GM21786 (cell line): Measurements from ENCODE around the gene DENND1A.
A peak's percentile ranks its signal among the peaks of the same experiment; 100 is the strongest.

Experiments used
- ATAC-seq: cut with Tn5 transposase; IDR thresholded peaks from one replicate; pipeline ENCODE4 v1.9.1; 2021; ENCODE audit not compliant: unreplicated experiment

The DENND1A gene

DNA sequence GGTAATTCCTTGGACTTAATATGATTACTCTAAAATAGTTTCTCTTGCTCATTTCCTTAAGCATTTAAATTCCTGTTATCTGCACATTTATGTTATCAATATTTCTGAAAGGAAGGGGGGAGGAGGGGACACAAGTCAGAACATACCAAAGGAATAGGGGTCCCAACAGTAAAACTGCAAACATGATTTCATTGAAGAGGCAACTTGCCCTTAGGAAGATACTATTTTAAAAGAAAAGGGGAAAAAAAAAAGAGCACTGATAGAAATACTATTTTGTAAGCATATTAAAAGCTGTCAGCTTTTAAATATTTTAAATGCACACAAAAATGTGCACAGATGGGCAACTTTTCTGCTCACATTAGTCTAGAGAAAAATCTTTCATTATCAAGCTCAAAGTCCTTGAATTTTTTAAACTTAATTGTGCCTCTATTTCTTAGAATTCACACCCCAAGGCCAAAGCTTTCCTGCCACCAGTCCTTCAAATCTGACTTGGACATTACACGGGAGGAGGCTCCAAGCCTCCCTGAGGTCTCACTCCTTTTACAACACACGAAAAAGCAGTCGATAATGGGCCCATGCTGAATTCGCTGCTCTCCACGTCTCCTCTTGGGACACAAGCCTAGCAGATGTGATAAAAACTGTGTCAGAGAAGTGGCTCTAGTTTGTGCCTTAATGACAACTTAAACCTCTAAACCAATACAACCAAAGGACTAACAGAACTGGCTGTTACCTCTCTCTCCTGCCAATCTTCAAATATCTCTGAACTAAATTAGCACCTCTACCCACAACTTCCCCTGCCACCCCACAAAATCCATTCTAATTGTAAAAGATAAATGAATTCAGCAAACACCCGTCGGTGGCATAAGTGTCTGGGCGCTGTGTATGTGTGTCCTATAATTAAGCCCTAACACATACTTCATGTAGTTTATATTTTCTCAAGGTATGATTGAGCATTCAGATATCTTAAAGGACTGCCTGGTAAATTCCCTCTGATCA, 154.3 kb downstream of the DENND1A start:
- ATAC-seq: no peak

DNA sequence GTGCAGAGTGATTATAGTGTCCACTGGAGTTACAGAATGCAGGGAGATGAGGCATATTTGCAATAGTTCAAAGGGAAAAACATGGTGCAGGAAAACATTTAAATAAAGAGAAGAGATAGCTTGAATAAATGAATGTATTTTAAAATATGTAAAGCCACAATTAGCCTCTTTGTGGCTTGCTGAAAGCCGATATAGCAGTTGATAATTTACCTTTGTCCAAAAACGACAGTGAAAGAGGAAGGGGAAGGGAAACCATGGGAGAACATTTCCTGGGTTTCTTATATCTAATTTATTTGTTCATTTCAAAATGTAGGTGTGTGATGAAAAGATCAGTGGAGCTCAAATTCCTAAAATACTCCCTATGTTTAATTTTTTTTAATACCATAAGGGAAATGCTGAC, 156.1 kb downstream of the DENND1A start:
- ATAC-seq: no peak

GRCh38 chr9:123772967-123773366, 157.0 kb downstream of the DENND1A start:
- no peak for ATAC-seq

GRCh38 chr9:123772374-123772773, 157.6 kb downstream of the DENND1A start:
- no peak for ATAC-seq

DNA sequence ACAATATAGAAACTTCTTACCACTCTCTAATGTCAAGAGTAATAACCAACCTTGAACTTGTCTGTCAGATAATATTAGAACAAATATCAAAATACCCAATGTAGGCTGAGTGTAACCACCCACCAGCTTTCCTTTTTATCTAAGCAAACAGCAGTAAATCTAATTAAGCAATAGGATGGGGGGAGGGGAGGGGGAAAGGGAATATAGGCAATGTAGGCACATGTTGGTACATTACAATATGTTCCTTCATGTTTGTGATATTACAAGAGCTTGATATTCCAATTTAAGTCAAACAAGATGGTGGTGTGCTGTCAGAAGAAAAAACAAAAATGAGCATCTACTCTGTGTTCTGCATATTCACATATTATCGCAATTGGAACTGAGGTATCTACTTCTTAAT, 158.2 kb downstream of the DENND1A start:
- ATAC-seq: no peak

DNA sequence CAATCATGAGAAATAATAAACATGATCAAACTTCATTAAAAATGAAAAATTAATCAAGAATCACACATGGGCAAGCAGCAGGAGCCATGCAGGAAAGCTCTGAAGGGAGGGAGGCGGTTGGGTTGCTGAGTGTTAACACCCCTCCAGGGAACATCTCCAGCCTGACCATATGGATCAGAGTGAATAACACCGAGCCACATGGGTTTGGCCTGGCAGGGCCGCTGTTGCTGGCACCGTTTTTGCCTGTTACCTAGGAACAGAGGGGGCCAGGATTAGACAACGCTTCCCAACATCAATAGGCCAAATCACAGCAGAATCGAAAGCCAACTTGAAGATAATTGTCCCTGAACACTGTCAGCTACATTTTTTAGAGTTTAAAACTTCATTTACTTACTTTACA, 160.2 kb downstream of the DENND1A start:
- ATAC-seq: no peak

DNA sequence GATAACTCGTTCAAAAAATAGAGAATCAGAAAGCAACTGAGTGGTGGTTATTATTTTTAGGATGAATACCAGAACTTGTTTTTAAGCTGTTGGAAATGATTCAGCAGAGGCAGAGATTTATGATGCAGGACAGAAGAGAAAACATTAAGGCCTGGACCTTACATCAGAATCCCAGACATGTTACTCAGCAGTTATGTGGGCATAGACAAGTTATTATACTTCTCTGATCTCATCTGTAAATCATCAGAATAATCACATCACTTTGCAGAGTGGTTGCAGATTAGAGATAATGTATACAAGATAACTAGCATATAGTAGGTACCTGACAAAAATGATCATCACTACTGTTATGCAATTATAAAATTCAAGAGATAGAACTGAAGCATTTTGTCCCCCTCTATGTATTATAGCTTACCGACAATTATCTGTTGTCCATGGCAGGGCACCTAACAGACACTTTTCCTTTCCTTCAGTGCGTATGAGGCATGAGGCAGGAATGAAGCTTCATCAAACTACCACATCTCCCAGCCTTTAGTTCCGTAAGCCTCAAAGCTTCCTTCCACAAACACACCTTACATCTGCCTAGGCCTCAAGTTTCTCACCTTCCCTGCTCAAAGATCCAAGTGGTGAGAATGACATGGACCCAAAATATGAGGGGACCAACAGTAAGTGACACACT, 165.9 kb downstream of the DENND1A start:
- no peak for ATAC-seq

GRCh38 chr9:123761905-123762605, 167.9 kb downstream of the DENND1A start:
- no peak for ATAC-seq

- no peak for ATAC-seq
Measured at GRCh38 chr9:123757960-123758359, 172.0 kb downstream of the DENND1A start.

GRCh38 chr9:123757547-123757946, 172.4 kb downstream of the DENND1A start:
- no peak for ATAC-seq

DNA sequence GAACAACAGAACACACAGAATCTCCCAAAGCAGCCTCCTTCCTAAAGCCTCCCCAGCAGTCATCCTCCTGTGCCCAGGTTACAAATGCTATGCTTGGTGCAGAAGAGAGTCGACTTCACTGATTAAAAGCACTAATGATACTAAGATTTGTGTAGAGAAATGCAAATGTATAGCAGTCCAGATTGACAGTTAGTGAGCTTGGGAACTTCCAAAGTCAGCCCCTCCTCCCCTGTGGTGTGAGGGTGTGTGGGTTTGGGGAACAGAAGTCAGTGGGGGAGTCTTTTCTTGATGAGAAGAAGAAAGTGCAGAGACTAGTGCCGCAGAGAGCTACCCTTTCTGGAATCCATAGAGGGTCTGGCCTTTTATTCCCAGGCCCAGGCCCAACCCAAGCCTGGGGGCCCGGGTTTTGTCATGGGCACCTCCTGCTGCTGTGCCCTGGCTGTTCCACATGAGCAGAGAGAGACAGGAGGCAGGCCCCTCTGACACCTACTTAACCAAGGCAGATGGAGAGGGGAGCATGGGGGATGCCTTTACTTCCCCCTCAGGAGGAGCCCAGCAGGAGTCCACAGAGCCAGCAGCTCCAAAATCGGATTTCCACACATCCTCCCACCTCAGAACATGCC, 173.3 kb downstream of the DENND1A start:
- ATAC-seq: no peak

DNA sequence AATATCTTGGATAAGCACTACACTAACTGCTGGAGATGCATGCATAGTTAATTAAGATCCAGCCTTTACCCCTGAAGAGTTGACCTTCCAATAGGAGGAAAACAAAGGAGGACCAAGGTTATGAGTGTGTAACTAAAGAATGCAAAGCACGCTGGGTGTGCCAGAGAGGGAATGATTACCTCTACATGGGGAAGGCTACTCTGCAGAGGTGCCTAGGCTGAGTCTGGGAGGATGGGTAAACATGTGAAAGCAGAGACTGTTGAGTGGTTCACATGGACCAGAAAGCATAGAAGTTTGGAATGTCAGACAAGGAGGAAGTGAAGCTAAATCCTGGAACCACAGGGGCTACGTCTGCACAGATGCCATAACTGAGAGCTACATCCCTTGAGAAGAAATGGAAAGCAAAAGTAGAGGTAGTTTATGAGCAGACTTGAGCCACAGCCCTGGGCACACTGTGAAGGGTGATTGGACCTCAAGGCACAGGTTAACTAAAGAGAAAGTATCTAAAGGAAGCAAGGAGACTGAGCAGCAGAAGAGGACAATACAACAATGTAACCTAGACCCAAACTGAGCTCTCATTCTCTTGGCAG, 176.2 kb downstream of the DENND1A start:
- ATAC-seq: no peak

GRCh38 chr9:123753016-123753415, 176.9 kb downstream of the DENND1A start:
- no peak for ATAC-seq

GRCh38 chr9:123749580-123750202, 180.2 kb downstream of the DENND1A start:
- ATAC-seq: peak; percentile 85

DNA sequence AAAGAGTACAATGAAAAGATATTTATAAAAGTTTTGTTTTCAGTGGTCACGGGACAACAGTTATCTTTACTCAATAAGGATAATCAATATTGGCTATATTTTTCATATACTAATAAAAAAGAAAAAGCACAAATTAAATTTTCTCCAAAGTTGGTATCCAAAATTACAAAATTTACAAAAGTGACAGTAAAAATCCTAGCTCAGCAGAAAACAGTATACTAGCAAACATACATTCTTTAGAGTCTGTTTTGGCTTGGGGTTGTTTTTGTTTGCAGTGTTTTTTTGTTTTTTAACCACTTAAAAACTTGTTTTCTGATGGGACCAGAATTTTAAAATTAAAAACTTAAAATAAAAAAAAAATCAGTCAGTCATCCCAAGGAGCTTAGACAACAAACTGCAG, 183.2 kb downstream of the DENND1A start:
- no peak for ATAC-seq

GRCh38 chr9:123745933-123746332, 184.0 kb downstream of the DENND1A start:
- ATAC-seq: no peak

- no peak for ATAC-seq
Measured at GRCh38 chr9:123745451-123745850, 184.5 kb downstream of the DENND1A start.

- ATAC-seq: no peak
Measured at GRCh38 chr9:123743737-123744136, 186.2 kb downstream of the DENND1A start.

GRCh38 chr9:123742009-123742767, 187.7 kb downstream of the DENND1A start:
- ATAC-seq: no peak

- no peak for ATAC-seq
Measured at GRCh38 chr9:123741214-123741613, 188.7 kb downstream of the DENND1A start.
